ENCODE data around the gene NUP88. TPM values are rescaled to one million over a fixed set of nuclear protein-coding genes. Genes with fewer than 3 reads are reported as not detected.
A peak's percentile ranks its signal among the peaks of the same experiment; 100 is the strongest.
"Not testable (repeated sequence)": the region's sequence is repeated elsewhere in the genome, so short reads cannot be mapped to it uniquely, and the experiment has no call there.

The NUP88 gene
- polyA plus RNA-seq, 1 donor (not counting 4 experiments of a cell fraction or from before 2014, with no cell fraction given): 81.5 TPM

DNA sequence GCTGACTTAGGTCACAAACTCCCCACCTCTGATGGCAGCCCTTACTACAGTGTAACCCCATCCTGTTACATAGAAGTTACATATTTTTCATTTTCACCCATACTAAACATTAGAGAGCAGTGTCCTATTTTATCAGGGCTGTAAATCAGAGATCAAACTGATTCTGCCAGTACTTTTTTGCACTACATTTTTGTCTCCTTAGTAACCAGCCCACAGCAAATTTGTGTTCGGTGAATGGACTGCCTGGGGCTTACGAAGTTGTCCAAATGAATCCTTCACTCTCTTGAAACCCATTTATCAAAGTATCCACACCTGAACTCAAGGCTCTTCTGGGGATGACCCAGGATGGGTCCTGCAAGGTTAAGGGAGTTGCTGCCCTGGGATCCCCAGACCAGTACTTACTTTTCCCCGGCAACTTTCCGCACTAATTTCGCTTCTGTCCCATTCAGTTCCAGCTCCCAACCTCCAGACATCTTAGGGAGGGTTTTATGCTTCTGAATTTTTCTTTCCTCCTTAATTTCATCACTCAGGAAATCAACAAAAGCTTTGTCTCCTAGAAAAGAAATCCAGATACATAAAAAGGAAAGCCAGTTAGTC lies 18.4 kb upstream of the NUP88 start:
- peak overlapping the region; percentile 79 for H3K27ac ChIP-seq (ENCODE audit: control insufficient read depth, insufficient read depth, low read length)
- H3K4me1 ChIP-seq (ENCODE audit: control insufficient read depth, extremely low read depth, insufficient read depth, low read length): peaks cover 42% of the 10 kb centered on the region
- peaks cover 25 to 53% of the 10 kb centered on the region in 2 experiments for H3K36me3 ChIP-seq (ENCODE audit: control insufficient read depth in 2 of 2, extremely low read depth in 1 of 2, insufficient read depth in 2 of 2, low read length in 2 of 2)
- H3K27me3 ChIP-seq (ENCODE audit: control insufficient read depth, extremely low read depth, insufficient read depth, low read length): no peaks in the 10 kb centered on the region
- no peak for TF ChIP-seq EZH2 (IDR thresholded peaks at IDR 0.05; ENCODE audit: low read length)
- TF ChIP-seq, protein P1, sequence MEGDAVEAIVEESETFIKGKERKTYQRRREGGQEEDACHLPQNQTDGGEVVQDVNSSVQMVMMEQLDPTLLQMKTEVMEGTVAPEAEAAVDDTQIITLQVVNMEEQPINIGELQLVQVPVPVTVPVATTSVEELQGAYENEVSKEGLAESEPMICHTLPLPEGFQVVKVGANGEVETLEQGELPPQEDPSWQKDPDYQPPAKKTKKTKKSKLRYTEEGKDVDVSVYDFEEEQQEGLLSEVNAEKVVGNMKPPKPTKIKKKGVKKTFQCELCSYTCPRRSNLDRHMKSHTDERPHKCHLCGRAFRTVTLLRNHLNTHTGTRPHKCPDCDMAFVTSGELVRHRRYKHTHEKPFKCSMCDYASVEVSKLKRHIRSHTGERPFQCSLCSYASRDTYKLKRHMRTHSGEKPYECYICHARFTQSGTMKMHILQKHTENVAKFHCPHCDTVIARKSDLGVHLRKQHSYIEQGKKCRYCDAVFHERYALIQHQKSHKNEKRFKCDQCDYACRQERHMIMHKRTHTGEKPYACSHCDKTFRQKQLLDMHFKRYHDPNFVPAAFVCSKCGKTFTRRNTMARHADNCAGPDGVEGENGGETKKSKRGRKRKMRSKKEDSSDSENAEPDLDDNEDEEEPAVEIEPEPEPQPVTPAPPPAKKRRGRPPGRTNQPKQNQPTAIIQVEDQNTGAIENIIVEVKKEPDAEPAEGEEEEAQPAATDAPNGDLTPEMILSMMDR (optimal IDR thresholded peaks at IDR 0.05 in 1 of 3, IDR thresholded peaks at IDR 0.05 in 1 of 3, conservative IDR thresholded peaks at IDR 0.05 in 1 of 3; ENCODE audit: extremely low read depth in 1 of 3, insufficient read depth in 2 of 3, low read length in 3 of 3): no peak
- H3K9ac ChIP-seq (ENCODE audit: control insufficient read depth, extremely low read depth, insufficient read depth, low read length): peak overlapping the region; percentile 92
- FAIRE-seq: peak; percentile 63
- no peak for DNase-seq (ENCODE audit: low read depth, low spot score)
- H2AFZ ChIP-seq (ENCODE audit: control insufficient read depth, low read length): no peak overlapping the region
- peak overlapping the region; percentile 98 for H3K4me2 ChIP-seq (ENCODE audit: control insufficient read depth, extremely low read depth, insufficient read depth, low read depth, low read length)
- dilution Hi-C loops (cut with MboI; ENCODE audit: extremely low pct_ligation_motif_present, low sequenced_read_pairs): no loop called here
- H4K20me1 ChIP-seq (ENCODE audit: control insufficient read depth, extremely low read depth, insufficient read depth, low read length): peaks cover 13% of the 10 kb centered on the region
- H3K4me3 ChIP-seq (ENCODE audit: control insufficient read depth in 2 of 3, extremely low read depth in 1 of 3, insufficient read depth in 2 of 3, low read depth in 1 of 3, low read length in 3 of 3): peak overlapping the region; percentile 79 to 94 (median 90)
- H3K9me3 ChIP-seq (ENCODE audit: control insufficient read depth, low read depth, low read length): no peaks in the 10 kb centered on the region
- peaks cover 10% of the 10 kb centered on the region for H3K9me1 ChIP-seq (ENCODE audit: control insufficient read depth, extremely low read depth, insufficient read depth, low read length)
- H3K79me2 ChIP-seq (ENCODE audit: control insufficient read depth, insufficient read depth, low read length): peaks cover 54% of the 10 kb centered on the region

DNA sequence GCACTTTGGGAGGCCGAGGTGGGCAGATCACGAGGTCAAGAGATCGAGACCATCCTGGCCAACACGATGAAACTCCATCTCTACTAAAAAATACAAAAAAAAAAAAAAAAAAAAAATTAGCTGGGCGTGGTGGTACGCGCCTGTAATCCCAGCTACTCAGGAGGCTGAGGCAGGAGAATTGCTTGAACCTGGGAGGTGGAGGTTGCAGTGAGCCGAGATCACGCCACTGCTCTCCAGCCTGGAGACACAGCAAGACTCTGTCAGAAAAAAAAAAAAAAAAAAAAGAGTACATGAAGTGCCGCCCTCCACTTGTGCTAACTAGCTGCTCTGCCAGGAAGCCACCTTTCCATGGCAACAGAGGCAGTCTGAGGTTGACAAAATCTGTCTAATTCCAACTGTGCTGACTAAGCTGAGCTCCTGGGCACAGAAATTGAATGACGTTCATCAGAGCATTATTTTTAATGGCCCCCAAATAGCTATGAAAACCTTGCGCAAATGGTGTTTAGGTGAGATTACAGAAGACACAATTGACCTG lies 16.4 kb upstream of the NUP88 start:
- Histone ChIP-seq H3K4me1 (ENCODE audit: control insufficient read depth, extremely low read depth, insufficient read depth, low read length) (peaks cover 60% of the 10 kb centered on the region), H3K9me1 (ENCODE audit: control insufficient read depth, extremely low read depth, insufficient read depth, low read length) (peaks cover 12% of the 10 kb centered on the region), H4K20me1 (ENCODE audit: control insufficient read depth, extremely low read depth, insufficient read depth, low read length) (peaks cover 13% of the 10 kb centered on the region), H3K4me2 (ENCODE audit: control insufficient read depth, extremely low read depth, insufficient read depth, low read depth, low read length) (peak overlapping the region; percentile 24), H3K36me3 (ENCODE audit: control insufficient read depth in 2 of 2, extremely low read depth in 1 of 2, insufficient read depth in 2 of 2, low read length in 2 of 2) (peaks cover 24 to 66% of the 10 kb centered on the region in 2 experiments), H3K79me2 (ENCODE audit: control insufficient read depth, insufficient read depth, low read length) (peaks cover 53% of the 10 kb centered on the region), H3K27ac (ENCODE audit: control insufficient read depth, insufficient read depth, low read length) (peak overlapping the region; percentile 1)
- DNase-seq (ENCODE audit: low read depth, low spot score); H3K9ac ChIP-seq (ENCODE audit: control insufficient read depth, extremely low read depth, insufficient read depth, low read length); H3K4me3 ChIP-seq (ENCODE audit: control insufficient read depth in 2 of 3, extremely low read depth in 1 of 3, insufficient read depth in 2 of 3, low read depth in 1 of 3, low read length in 3 of 3); H3K27me3 ChIP-seq (ENCODE audit: control insufficient read depth, extremely low read depth, insufficient read depth, low read length); dilution Hi-C loops (cut with MboI; ENCODE audit: extremely low pct_ligation_motif_present, low sequenced_read_pairs); FAIRE-seq; H3K9me3 ChIP-seq (ENCODE audit: control insufficient read depth, low read depth, low read length); H2AFZ ChIP-seq (ENCODE audit: control insufficient read depth, low read length): not testable (repeated sequence)
